ENCODE measurements around the gene FKBP11. TPM values are rescaled to one million over a fixed set of nuclear protein-coding genes. Genes with fewer than 3 reads are reported as not detected.

Gene FKBP11
- total RNA-seq, 1 experiment from 2014 or later, result 83.2 TPM

DNA sequence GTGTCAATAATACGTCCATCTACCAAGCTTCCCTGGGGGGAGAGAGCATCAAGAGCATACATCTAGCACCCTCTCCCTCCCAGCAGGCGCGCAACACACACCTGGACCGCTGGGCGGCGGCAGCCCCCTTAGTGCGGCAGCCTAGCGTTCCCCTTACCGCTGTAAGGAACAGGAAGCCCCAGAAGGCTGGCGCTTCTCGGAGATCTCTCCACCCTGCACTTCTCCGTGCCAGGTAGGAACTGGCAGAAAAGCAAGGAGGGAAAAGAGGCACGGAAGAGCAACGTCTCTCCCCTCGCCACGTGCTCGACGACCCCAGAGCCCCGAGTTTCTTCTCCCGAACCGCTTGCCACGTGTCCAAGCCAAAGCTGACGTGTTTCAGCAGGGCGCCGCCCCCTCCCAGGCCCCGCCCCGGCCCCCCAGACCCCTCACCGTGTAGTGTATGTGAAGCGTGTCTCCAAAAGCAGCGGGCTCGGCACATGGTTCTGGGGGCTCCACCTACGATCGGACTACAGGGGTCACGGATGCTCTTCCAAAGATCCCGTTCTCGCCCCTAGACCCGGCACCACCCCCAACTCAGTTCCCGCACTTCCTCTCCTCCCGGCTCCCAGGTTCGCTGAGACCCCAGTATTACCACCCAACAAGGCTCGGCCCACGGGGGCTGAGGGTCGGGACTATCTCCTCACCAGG lies 532 bp downstream of the FKBP11 start:
- intact Hi-C loops (cut with micrococcal nuclease; ENCODE audit: unreplicated experiment), result loop anchor here (1.0 to 5.0 kb wide), 4 partner anchors 14 to 71 kb away; partner anchors contain the start of gene WNT1
- H3K4me1 Mint-ChIP-seq (ENCODE audit: low read depth, unreplicated experiment), result no peaks in the 10 kb centered on the region
- no peaks in the 10 kb centered on the region for H3K27me3 Mint-ChIP-seq (ENCODE audit: insufficient read depth, unreplicated experiment)
- peak overlapping the region; percentile 83 for H3K4me3 Mint-ChIP-seq (ENCODE audit: unreplicated experiment)
- peaks cover 49% of the 10 kb centered on the region for H3K36me3 Mint-ChIP-seq (ENCODE audit: insufficient read depth, unreplicated experiment)
- peak overlapping the region; percentile 76 for H3K27ac Mint-ChIP-seq (ENCODE audit: unreplicated experiment)
- Histone ChIP-seq H3K27me3 (replicated peaks; ENCODE audit: control insufficient read depth, insufficient read depth, low read length) (no peaks in the 10 kb centered on the region), H3K4me1 (peaks cover 5% of the 10 kb centered on the region; the same call in 1 of the 2 replicates), H3K9me3 (no peaks in the 10 kb centered on the region), H3K36me3 (ENCODE audit: control insufficient read depth, insufficient read depth, low read length) (peaks cover 2% of the 10 kb centered on the region; the same call in 1 of the 2 replicates), H3K4me3 (ENCODE audit: low read depth, low read length) (peak overlapping the region; percentile 73)
- BruUV-seq (replicated peaks), result TSS peak; percentile 35
- DNase-seq, result peak; percentile 81 to 85
- TF ChIP-seq, protein P1, sequence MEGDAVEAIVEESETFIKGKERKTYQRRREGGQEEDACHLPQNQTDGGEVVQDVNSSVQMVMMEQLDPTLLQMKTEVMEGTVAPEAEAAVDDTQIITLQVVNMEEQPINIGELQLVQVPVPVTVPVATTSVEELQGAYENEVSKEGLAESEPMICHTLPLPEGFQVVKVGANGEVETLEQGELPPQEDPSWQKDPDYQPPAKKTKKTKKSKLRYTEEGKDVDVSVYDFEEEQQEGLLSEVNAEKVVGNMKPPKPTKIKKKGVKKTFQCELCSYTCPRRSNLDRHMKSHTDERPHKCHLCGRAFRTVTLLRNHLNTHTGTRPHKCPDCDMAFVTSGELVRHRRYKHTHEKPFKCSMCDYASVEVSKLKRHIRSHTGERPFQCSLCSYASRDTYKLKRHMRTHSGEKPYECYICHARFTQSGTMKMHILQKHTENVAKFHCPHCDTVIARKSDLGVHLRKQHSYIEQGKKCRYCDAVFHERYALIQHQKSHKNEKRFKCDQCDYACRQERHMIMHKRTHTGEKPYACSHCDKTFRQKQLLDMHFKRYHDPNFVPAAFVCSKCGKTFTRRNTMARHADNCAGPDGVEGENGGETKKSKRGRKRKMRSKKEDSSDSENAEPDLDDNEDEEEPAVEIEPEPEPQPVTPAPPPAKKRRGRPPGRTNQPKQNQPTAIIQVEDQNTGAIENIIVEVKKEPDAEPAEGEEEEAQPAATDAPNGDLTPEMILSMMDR (IDR thresholded peaks at IDR 0.05; ENCODE audit: insufficient read depth in 1 of 2, low read depth in 1 of 2, low read length in 1 of 2, severe bottlenecking in 1 of 2, unreplicated experiment in 1 of 2), result peak; percentile 72 to 96
- no peaks in the 10 kb centered on the region for H3K9me3 Mint-ChIP-seq (ENCODE audit: unreplicated experiment)
- POLR2A ChIA-PET, result interaction anchor here (0.7 to 1.8 kb wide), 6 partner anchors 14 to 1300 kb away, joined by 3 to 7 read pairs (median 4); partner anchors contain the start of genes ARF3 and RND1
- CTCF ChIA-PET, result interaction anchor here (0.6 to 3.7 kb wide), 17 partner anchors 11 to 223 kb away, joined by 3 to 34 read pairs (median 5); partner anchors contain the start of genes ARF3 and DDX23

DNA sequence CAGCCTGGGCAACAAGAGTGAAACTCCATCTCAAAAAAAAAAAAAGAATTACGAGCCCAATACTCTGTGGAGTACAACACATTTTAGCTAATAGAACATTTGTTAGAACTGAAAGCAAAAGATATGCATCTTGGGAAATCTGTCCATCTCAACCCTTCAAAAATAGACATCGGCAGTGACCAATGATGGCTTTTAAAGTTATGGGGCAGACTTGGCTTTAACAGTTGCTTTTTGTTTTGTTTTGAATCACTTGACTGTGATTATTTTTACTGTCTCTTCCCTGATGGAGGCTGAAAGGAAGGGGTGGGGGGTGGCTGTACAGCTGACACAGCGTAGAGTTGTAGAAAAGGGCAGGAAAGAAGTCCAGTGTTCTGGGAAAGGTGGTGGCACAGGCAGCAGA lies 2.2 kb downstream of the FKBP11 start:
- intact Hi-C loops (cut with micrococcal nuclease; ENCODE audit: unreplicated experiment), result loop anchor here (5.0 kb wide), 1 partner anchor 54 kb away; the partner anchor contains the start of gene WNT1
- H3K27ac Mint-ChIP-seq (ENCODE audit: unreplicated experiment), result no peak overlapping the region
- H3K4me1 ChIP-seq, result peaks cover 5% of the 10 kb centered on the region; the same call in 1 of the 2 replicates
- POLR2A ChIA-PET, result interaction anchor here (0.6 to 0.7 kb wide), 2 partner anchors 32 to 39 kb away, joined by 4 read pairs; no protein-coding TSS in a partner anchor
- TF ChIP-seq, protein P1 (IDR thresholded peaks at IDR 0.05; ENCODE audit: insufficient read depth in 1 of 2, low read depth in 1 of 2, low read length in 1 of 2, severe bottlenecking in 1 of 2, unreplicated experiment in 1 of 2), result no peak
- no peaks in the 10 kb centered on the region for H3K27me3 Mint-ChIP-seq (ENCODE audit: insufficient read depth, unreplicated experiment)
- no peaks in the 10 kb centered on the region for H3K9me3 ChIP-seq
- H3K4me3 ChIP-seq (ENCODE audit: low read depth, low read length), result no peak overlapping the region
- no peaks in the 10 kb centered on the region for H3K27me3 ChIP-seq (replicated peaks; ENCODE audit: control insufficient read depth, insufficient read depth, low read length)
- no peaks in the 10 kb centered on the region for H3K4me1 Mint-ChIP-seq (ENCODE audit: low read depth, unreplicated experiment)
- no peak overlapping the region for H3K4me3 Mint-ChIP-seq (ENCODE audit: unreplicated experiment)
- H3K9me3 Mint-ChIP-seq (ENCODE audit: unreplicated experiment), result no peaks in the 10 kb centered on the region
- no TSS peak for BruUV-seq (replicated peaks)
- peaks cover 44% of the 10 kb centered on the region for H3K36me3 Mint-ChIP-seq (ENCODE audit: insufficient read depth, unreplicated experiment)
- DNase-seq, result no peak
- CTCF ChIA-PET, result interaction anchor here (0.8 to 3.7 kb wide), 3 partner anchors 32 to 70 kb away, joined by 4 to 15 read pairs (median 5); no protein-coding TSS in a partner anchor
- peaks cover 2% of the 10 kb centered on the region; the same call in 1 of the 2 replicates for H3K36me3 ChIP-seq (ENCODE audit: control insufficient read depth, insufficient read depth, low read length)

DNA sequence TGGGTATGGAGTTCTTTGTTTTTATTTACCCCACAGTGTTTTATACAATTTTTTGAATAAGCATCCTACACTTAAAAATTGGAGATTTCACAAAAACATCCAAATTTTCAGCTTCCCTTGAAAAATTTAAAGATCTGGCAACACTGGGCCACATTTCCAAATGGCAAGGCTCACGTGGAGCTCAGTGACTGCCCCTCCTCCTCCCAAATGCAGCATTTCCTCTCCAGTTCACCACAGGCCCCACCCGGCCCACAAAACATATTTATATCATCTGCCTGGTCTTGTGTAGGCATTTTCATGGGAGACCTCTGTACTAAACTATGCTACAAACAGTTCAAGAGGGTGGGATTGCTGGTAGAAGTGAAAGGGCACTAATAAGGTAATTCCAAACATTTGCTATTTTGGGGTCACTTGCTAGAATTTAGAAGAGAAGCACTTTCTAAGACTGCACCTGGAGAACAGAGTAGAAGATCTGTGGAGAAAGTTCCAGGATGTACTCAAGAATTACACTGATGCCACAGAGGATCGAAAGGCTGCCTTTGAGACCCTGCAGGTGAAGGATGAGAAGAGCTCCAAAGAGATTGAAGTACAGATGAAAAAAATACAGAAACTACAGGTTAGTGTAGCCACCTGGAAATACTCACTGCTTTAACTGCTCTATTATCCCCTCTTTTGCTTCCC lies 7.3 kb downstream of the FKBP11 start:
- H3K4me1 ChIP-seq, result no peaks in the 10 kb centered on the region
- ChIA-PET POLR2A (no interaction called here), CTCF (no interaction called here)
- intact Hi-C loops (cut with micrococcal nuclease; ENCODE audit: unreplicated experiment), result no loop called here
- H3K27ac Mint-ChIP-seq (ENCODE audit: unreplicated experiment), result no peak overlapping the region
- H3K36me3 Mint-ChIP-seq (ENCODE audit: insufficient read depth, unreplicated experiment), result peaks cover 19% of the 10 kb centered on the region
- no peak for DNase-seq
- no peaks in the 10 kb centered on the region for H3K36me3 ChIP-seq (ENCODE audit: control insufficient read depth, insufficient read depth, low read length)
- no peak overlapping the region for H3K4me3 Mint-ChIP-seq (ENCODE audit: unreplicated experiment)
- TF ChIP-seq, protein P1 (IDR thresholded peaks at IDR 0.05; ENCODE audit: insufficient read depth in 1 of 2, low read depth in 1 of 2, low read length in 1 of 2, severe bottlenecking in 1 of 2, unreplicated experiment in 1 of 2), result no peak
- H3K9me3 Mint-ChIP-seq (ENCODE audit: unreplicated experiment), result no peaks in the 10 kb centered on the region
- H3K4me1 Mint-ChIP-seq (ENCODE audit: low read depth, unreplicated experiment), result no peaks in the 10 kb centered on the region
- H3K27me3 Mint-ChIP-seq (ENCODE audit: insufficient read depth, unreplicated experiment), result no peaks in the 10 kb centered on the region
- no peaks in the 10 kb centered on the region for H3K27me3 ChIP-seq (replicated peaks; ENCODE audit: control insufficient read depth, insufficient read depth, low read length)
- no peak overlapping the region for H3K4me3 ChIP-seq (ENCODE audit: low read depth, low read length)
- BruUV-seq (replicated peaks), result no TSS peak
- H3K9me3 ChIP-seq, result 0 out of 2 replicates have a peak, but pooled peaks cover 6% of the 10 kb centered on the region
